Hepatocyte (in vitro differentiated cells): ENCODE results near the gene CHSY1. TPM values are rescaled to one million over a fixed set of nuclear protein-coding genes. Genes with fewer than 3 reads are reported as not detected.
A peak's percentile ranks its signal among the peaks of the same experiment; 100 is the strongest.

ENCODE experiments used
- DNase-seq: peaks from one replicate; pipeline ENCODE4 v3.0.0-alpha.2; 2016; ENCODE audit warnings: low spot score
- H2AFZ ChIP-seq: fragments of 200-600 bp; sonication (generic); 2 replicates; pipeline ENCODE4 v1.6.0; 2016; ENCODE audit warnings: antibody characterized with exemption, mild to moderate bottlenecking
- H3K27ac ChIP-seq: fragments of 200-600 bp; sonication (generic); 2 replicates; pipeline ENCODE4 v1.5.1; 2016; ENCODE audit warnings: mild to moderate bottlenecking
- H3K27me3 ChIP-seq: fragments of 200-600 bp; sonication (generic); 2 replicates; pipeline ENCODE4 v1.6.1; 2016
- H3K36me3 ChIP-seq: fragments of 200-600 bp; sonication (generic); replicated peaks from 2 replicates; pipeline ENCODE4 v1.5.1; 2016; ENCODE audit warnings: low read depth; ENCODE audit not compliant: insufficient read depth
- H3K4me1 ChIP-seq: fragments of 200-600 bp; sonication (generic); 2 replicates; pipeline ENCODE4 v1.5.1; 2016; ENCODE audit warnings: mild to moderate bottlenecking, moderate library complexity; ENCODE audit not compliant: insufficient read depth
- H3K4me2 ChIP-seq: fragments of 200-600 bp; sonication (generic); 2 replicates; pipeline ENCODE4 v1.6.0; 2016
- H3K4me3 ChIP-seq: fragments of 200-600 bp; sonication (generic); 2 replicates; pipeline ENCODE4 v1.5.1; 2016; ENCODE audit warnings: mild to moderate bottlenecking
- H3K79me2 ChIP-seq: fragments of 200-600 bp; sonication (generic); 2 replicates; pipeline ENCODE4 v1.6.0; 2017; ENCODE audit warnings: mild to moderate bottlenecking
- H3K9me2 ChIP-seq: fragments of 200-600 bp; sonication (generic); replicated peaks from 2 replicates; pipeline ENCODE4 v1.6.0; 2017; ENCODE audit warnings: mild to moderate bottlenecking; ENCODE audit not compliant: insufficient read depth
- H3K9me3 ChIP-seq: fragments of 200-600 bp; sonication (generic); 2 replicates; pipeline ENCODE4 v1.5.1; 2016; ENCODE audit warnings: low read depth, mild to moderate bottlenecking
- H4K20me1 ChIP-seq: fragments of 200-600 bp; sonication (generic); 2 replicates; pipeline ENCODE4 v1.6.0; 2016; ENCODE audit warnings: mild to moderate bottlenecking; ENCODE audit not compliant: insufficient read depth, poor library complexity, severe bottlenecking
- EZH2 ChIP-seq: fragments of 200-600 bp; sonication (generic); IDR thresholded peaks from 2 replicates; pipeline ENCODE4 v1.6.1; 2016; ENCODE audit warnings: antibody characterized with exemption, mild to moderate bottlenecking, borderline replicate concordance
- EZH2phosphoT487 ChIP-seq: fragments of 200-600 bp; sonication (generic); IDR thresholded peaks from one replicate; pipeline ENCODE4 v1.6.1; 2018; ENCODE audit warnings: antibody characterized with exemption, mild to moderate bottlenecking, low read depth, moderate library complexity; ENCODE audit not compliant: unreplicated experiment, severe bottlenecking
- WGBS: methylation state at CpG from one replicate; pipeline ENCODE4 v1.1.6; 2016; ENCODE audit warnings: low lambda C conversion rate; ENCODE audit errors: missing lambda C conversion rate; 5-methylcytosine and 5-hydroxymethylcytosine counted together
- polyA plus RNA-seq: library from polyadenylated mRNA; unstranded; fragments of >200 nt; fragmentation: Nextera tagmentation; extraction: Ambion mirVana; gene quantifications from 2 replicates; pipeline ENCODE4 v1.2.1, GENCODE V29; 2016
- total RNA-seq: library from RNA; depleted of rRNA; stranded (reverse); fragments of >200 nt; gene quantifications from 2 replicates; pipeline ENCODE4 v1.2.3, GENCODE V29; 2014
- TF ChIP-seq, protein P1 (sequence below): fragments of 200-600 bp; sonication (generic); IDR thresholded peaks from 2 replicates; pipeline ENCODE4 v1.5.1; 2016; ENCODE audit warnings: antibody characterized with exemption, mild to moderate bottlenecking; ENCODE audit not compliant: poor library complexity

Gene CHSY1
- total and polyA plus RNA-seq, 2 experiments from 2014 or later: 22.5 to 27.8 TPM

DNA sequence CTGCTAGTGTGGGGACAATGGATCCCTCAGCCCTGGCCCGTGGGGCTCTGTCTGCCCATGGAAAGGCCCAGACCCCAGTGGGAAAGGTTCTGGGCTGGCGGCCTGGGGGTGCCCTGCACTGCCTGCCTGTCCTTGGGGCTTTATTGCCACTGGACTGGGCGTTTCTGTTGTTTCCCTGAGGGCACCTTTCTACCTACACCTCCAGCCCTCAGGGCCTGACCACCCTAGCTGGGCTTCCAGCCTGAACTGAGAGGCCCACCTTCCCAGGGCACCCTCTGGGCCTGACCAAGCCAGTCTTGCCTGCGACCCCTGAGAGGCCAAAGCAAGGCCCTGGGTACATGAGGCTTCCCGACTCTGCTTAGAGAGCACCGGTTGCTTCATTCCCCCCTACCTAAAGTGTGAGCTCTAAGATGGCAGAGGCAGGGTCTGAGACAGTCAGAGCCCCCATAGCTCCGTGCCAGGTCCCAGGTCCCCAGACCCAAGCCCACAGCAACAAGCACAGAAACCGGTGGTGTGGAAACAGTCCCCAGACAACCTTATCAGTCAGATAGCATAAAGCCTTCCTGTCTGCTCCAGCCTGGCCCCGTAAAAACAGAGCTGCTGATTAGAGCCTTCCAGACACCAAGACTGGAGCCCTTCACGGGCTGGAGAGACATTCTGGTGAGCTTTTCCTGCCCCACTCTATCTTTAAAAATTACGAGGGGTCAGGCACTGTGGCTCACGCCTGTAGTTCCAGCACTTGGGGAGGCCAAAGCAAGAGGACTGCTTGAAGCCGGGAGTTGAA, 102.8 kb downstream of the CHSY1 start:
- WGBS: 46% methylated on average over 13 of the region's 13 CpGs

DNA sequence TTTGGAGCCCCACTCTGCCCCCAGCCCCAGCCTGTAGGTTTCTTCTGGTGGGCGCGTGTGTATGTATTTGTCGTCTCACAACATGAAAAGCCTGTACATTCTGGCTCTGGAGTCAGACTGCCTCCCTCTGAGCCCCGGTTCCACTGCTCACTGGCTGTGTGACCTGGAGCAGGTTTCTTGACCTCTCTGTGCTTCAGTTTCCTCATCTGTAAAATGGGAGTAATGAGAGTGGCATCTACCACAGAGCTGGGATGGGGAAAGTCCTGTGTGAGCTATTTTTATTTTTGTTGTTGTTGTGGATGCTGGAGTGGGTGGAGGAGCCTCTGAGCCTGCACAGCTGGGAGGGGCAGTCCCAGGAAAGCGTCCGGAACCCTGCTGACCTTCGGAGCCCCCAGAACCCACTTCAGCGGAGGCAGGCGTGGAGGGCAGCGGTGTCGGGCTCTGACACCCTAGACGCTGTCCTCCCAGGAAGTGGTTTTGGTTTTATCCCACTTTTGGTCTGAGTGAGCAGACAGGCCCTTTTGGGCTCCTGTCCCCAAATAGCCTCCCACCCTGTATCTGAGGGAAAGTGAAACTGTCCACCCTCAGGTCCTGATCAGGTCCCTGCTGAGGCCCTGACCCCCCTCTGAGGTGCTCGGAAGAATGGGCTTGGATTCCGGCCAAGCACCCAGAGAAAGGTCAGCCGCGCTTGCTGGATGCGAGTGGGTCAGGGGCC, 103.5 kb downstream of the CHSY1 start:
- no peaks in the 10 kb centered on the region for H3K79me2 ChIP-seq

More for the DNA sequence above, 102.8 kb downstream of the CHSY1 start:
- no peaks in the 10 kb centered on the region for H3K36me3 ChIP-seq
- no peaks in the 10 kb centered on the region for H3K27me3 ChIP-seq
- peak; percentile 47 for DNase-seq
- H3K4me1 ChIP-seq: peaks cover 6% of the 10 kb centered on the region
- H3K9me3 ChIP-seq: no peaks in the 10 kb centered on the region
- H3K9me2 ChIP-seq: no peaks in the 10 kb centered on the region
- peak overlapping the region; percentile 44 for H3K4me2 ChIP-seq
- H3K79me2 ChIP-seq: no peaks in the 10 kb centered on the region
- H2AFZ ChIP-seq: no peak overlapping the region
- peak overlapping the region; percentile 31 for H3K27ac ChIP-seq
- no peak overlapping the region for H3K4me3 ChIP-seq
- TF ChIP-seq EZH2 (no peak), EZH2phosphoT487 (no peak)
- TF ChIP-seq, protein P1, sequence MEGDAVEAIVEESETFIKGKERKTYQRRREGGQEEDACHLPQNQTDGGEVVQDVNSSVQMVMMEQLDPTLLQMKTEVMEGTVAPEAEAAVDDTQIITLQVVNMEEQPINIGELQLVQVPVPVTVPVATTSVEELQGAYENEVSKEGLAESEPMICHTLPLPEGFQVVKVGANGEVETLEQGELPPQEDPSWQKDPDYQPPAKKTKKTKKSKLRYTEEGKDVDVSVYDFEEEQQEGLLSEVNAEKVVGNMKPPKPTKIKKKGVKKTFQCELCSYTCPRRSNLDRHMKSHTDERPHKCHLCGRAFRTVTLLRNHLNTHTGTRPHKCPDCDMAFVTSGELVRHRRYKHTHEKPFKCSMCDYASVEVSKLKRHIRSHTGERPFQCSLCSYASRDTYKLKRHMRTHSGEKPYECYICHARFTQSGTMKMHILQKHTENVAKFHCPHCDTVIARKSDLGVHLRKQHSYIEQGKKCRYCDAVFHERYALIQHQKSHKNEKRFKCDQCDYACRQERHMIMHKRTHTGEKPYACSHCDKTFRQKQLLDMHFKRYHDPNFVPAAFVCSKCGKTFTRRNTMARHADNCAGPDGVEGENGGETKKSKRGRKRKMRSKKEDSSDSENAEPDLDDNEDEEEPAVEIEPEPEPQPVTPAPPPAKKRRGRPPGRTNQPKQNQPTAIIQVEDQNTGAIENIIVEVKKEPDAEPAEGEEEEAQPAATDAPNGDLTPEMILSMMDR: no peak
- H4K20me1 ChIP-seq: no peaks in the 10 kb centered on the region

DNA sequence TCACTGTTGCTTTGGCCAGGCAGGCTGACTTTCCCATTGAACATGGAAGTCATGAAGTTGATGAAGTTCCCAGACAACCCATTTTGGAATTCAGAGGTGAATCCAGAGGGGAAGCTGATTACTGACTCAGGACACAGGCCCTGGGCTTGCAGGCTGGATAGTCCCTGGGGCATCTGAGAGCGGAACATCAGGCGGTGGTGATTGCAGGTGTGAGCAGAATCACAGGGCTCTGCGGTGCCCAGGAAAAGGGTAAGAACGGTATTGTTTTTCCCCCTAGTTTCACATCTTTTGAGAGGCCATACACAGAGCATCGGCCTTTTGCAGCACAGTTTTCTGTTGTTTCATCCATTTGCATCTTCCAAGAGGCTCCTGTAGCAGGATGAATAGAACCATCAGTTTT, 104.7 kb downstream of the CHSY1 start:
- TF ChIP-seq EZH2: no peak
- TF ChIP-seq EZH2phosphoT487: no peak
- TF ChIP-seq, protein P1: no peak
- H3K9me2 ChIP-seq: no peaks in the 10 kb centered on the region
- no peaks in the 10 kb centered on the region for H4K20me1 ChIP-seq
- no peaks in the 10 kb centered on the region for H3K27me3 ChIP-seq
- H3K4me2 ChIP-seq: no peak overlapping the region
- H3K4me3 ChIP-seq: no peak overlapping the region
- no peaks in the 10 kb centered on the region for H3K79me2 ChIP-seq
- 76% methylated on average over 5 of the region's 5 CpGs for WGBS
- H2AFZ ChIP-seq: no peak overlapping the region
- DNase-seq: no peak
- no peaks in the 10 kb centered on the region for H3K9me3 ChIP-seq
- peaks cover 6% of the 10 kb centered on the region for H3K4me1 ChIP-seq
- H3K27ac ChIP-seq: no peak overlapping the region
- H3K36me3 ChIP-seq: no peaks in the 10 kb centered on the region

More for the DNA sequence above, 103.5 kb downstream of the CHSY1 start:
- no peak overlapping the region for H3K4me2 ChIP-seq
- H3K9me2 ChIP-seq: no peaks in the 10 kb centered on the region
- TF ChIP-seq EZH2phosphoT487 (no peak), EZH2 (no peak)
- TF ChIP-seq, protein P1: no peak
- H3K27ac ChIP-seq: no peak overlapping the region
- WGBS: 81% methylated on average over 17 of the region's 17 CpGs
- no peaks in the 10 kb centered on the region for H3K36me3 ChIP-seq
- peaks cover 6% of the 10 kb centered on the region for H3K4me1 ChIP-seq
- no peak overlapping the region for H3K4me3 ChIP-seq
- H4K20me1 ChIP-seq: no peaks in the 10 kb centered on the region
- DNase-seq: no peak
- no peak overlapping the region for H2AFZ ChIP-seq
- no peaks in the 10 kb centered on the region for H3K27me3 ChIP-seq
- no peaks in the 10 kb centered on the region for H3K9me3 ChIP-seq
